Activated CD8-positive, alpha-beta memory T cell treated with anti-CD3 and anti-CD28 coated beads, Interleukin-2, amount 50 U/mL, for 48 hours (primary cell): Measurements from ENCODE around the gene AKAP11.

Source experiments
- DNase-seq: peaks from one replicate; pipeline ENCODE4 v3.0.0-alpha.2; 2020

AKAP11 gene

DNA sequence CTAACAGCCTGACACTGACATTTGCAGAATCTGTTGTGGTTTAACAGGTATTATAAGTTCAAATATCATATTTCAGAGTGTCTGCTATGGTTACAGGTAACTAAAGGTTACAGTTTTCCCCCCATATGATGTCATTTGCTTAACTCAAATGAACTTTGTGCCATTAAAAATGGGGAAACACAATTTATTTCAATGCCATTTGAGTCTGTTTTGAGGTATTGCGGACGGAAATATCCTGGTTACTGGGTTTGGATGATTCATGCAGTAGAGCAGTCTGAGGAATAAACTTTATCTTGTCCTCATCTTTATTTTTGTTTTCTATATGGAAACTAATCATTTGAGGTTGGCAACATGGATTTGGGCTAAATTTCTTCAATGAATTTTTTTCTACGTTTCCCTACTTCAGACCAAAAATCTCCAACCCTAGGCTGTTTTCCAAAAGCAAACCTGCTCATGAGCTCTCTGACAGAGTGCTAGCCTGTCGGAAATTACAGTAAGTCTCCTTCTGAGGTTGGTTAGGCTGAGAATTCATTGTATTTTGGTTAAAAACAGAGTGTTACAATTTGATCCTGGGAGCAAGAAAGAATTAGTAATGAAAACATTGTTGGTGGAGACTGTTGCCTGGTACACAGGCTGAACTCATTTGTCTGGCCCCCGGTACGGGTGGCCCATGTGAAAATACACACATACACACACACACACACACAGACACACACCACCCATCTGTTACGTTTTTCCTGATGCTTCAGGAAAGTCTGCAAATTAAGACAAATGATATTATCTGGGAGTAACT lies 66.1 kb downstream of the AKAP11 start:
- DNase-seq: no peak

- no peak for DNase-seq
Observed at GRCh38 chr13:42345367-42345766, 73.4 kb downstream of the AKAP11 start.

- no peak for DNase-seq
Observed at GRCh38 chr13:42348576-42348975, 76.6 kb downstream of the AKAP11 start.

DNA sequence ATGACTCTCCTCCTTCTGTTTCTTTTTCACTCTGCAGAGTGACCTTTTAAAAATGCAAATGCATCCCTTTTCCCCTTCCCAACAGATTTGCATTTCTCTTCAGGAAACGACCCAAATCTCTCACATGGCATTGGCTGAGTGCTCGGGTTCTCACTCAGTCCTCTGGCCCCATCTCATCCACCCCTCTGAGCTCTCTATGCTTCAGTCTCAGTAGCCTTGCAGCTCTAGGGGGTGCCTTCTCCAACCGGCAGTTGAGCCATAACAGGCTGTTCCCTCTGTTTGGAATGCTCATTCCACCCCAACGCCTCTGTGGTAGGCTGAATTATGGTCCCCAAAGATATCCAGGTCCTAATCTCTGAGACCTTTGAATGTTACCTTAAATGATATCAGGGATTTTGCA lies 78.2 kb downstream of the AKAP11 start:
- no peak for DNase-seq

DNA sequence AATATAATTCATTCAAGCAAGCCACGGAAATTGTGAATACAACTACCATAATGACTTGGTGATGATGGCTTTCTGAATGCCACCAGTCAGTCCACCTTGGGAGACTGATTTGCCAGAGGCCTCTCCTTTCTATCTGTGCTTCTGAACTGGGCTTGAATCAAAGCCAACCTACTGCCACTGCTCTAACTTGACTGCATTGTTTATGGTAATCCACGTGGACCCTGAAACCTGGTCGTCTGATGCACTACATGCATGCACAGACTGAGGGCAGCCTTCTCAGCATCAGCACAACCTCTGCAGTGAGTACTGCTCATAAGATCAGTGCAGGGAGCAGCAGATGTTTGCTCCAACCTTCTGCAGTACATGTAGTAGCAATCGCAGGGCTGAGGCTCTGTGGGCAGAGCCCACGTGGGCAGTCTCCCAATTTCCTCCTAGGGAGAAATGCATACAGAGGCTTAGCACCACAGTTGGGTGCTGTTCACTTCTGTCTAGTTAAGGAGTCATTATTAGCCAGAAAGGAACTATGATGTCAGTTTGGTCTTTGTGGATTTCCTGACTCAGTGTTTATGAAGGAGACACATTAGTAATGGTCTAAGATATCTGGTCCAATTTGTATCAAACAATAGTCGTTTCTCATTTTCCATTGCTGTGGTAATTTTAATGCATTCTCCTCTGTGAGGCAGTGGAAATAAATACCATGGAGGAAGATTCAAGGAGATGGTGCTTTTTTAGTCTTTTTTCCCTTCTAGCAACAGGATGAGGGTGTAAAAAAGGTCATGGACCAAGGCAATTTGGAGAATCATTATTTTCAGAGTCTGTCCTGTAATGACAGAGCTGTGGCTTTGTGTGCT lies 82.5 kb downstream of the AKAP11 start:
- peak; percentile 77 for DNase-seq

- DNase-seq: peak; percentile 77
Observed at GRCh38 chr13:42355092-42355485, 83.1 kb downstream of the AKAP11 start.

- peak; percentile 74 for DNase-seq
Observed at GRCh38 chr13:42355491-42356183, 83.7 kb downstream of the AKAP11 start.

- peak; percentile 65 for DNase-seq
Observed at GRCh38 chr13:42356184-42356575, 84.2 kb downstream of the AKAP11 start.

- no peak for DNase-seq
Observed at GRCh38 chr13:42360046-42360574, 88.2 kb downstream of the AKAP11 start.

- no peak for DNase-seq
Observed at GRCh38 chr13:42361701-42362100, 89.7 kb downstream of the AKAP11 start.

DNA sequence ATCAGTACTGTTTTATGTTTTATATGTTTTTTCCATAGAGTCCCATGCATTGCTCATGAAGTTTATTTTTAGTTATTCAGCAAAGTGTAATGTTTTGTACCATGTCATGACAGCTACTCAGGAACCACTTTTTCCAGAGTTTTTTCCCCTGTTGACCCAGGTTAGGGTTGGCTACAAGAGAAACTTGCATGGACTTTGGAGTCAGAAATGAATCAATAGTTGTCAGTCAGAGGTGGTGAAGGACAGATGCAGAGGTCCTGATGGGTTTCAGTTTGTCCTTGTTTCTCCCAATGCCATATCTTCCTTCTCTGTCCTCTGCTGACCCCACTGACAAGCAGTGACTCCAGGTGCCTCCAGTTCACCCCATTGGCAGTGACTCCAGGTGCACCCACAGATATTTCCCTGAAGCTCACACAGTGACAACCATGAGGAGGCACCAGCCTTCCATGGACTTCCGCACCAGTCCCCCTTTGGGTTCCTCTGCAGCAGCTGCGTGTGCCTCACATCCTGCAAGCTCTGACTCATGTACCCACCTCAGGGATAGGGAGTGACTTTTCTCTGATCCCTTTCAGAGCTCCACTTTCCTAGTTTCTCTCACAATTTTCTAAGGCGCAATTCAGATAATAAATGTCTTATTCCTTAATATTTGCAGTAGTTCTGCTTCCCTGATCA lies 92.1 kb downstream of the AKAP11 start:
- DNase-seq: no peak

GRCh38 chr13:42364613-42365000 lies 92.7 kb downstream of the AKAP11 start:
- no peak for DNase-seq

- DNase-seq: no peak
Observed at GRCh38 chr13:42367831-42368230, 95.9 kb downstream of the AKAP11 start.

GRCh38 chr13:42369071-42369797 lies 97.3 kb downstream of the AKAP11 start:
- DNase-seq: no peak

DNA sequence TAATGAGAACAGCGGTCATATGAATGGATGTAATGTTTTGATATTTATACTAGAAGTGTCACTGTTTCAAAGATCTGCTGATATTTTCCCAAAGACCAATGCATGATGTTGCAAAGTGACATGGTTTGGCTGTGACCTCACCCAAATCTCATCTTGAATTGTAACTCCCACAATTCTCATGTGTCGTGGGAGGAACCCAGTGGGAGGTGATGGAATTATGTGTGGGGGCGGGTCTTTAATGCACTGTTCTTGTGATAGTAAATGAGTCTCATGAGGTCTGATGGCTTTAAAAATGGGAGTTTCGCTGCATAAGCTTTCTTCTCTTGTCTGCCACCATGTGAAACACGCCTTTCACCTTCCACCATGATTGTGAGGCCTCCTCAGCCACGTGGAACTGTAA lies 98.3 kb downstream of the AKAP11 start:
- no peak for DNase-seq
